K562 (cell line): ENCODE results near the gene S1PR1. TPM values are rescaled to one million over a fixed set of nuclear protein-coding genes. Genes with fewer than 3 reads are reported as not detected.

Source experiments
- KLF13 ChIP-seq: fragments of 450-650 bp; IDR thresholded peaks from 2 replicates; pipeline ENCODE4 v1.6.1; 2016; ENCODE audit warnings: missing genetic modification characterization, low read depth, mild to moderate bottlenecking, missing compliant biosample characterization, moderate library complexity, borderline replicate concordance
- TEAD4 ChIP-seq, 2 experiments: sonication (generic) in 1 of 2; formaldehyde crosslinking in 1 of 2; IDR thresholded peaks; 2 replicates each; pipeline versions ENCODE4 v1.6.1 to v1.8.0; 2012 to 2022; ENCODE audit warnings: borderline replicate concordance in 1 of 2, inconsistent platforms in 1 of 2, low read length in 1 of 2, mild to moderate bottlenecking in 1 of 2, missing genetic modification reagents in 1 of 2
- VEZF1 ChIP-seq: fragments of 200-800 bp; sonication (Bioruptor generic); IDR thresholded peaks from 2 replicates; pipeline ENCODE4 v1.6.1; 2017; ENCODE audit warnings: missing genetic modification characterization, missing compliant biosample characterization
- ZKSCAN8 ChIP-seq: fragments of 200-800 bp; sonication (Bioruptor generic); IDR thresholded peaks from 2 replicates; pipeline ENCODE4 v1.6.1; 2016; ENCODE audit warnings: missing genetic modification characterization, missing compliant biosample characterization
- ZNF318 ChIP-seq, 2 experiments: fragments of 450-650 bp; IDR thresholded peaks; 2 replicates each; pipeline ENCODE4 v1.6.1; 2016; ENCODE audit warnings: mild to moderate bottlenecking in 2 of 2, borderline replicate concordance in 1 of 2, low read depth in 1 of 2, moderate library complexity in 1 of 2
- ZNF407 ChIP-seq: fragments of 450-650 bp; IDR thresholded peaks from 2 replicates; pipeline ENCODE4 v1.6.1; 2016; ENCODE audit warnings: low read depth
- ZNF77 ChIP-seq: fragments of 250-450 bp; sonication (Bioruptor Pico); IDR thresholded peaks from 2 replicates; pipeline ENCODE4 v1.5.0; 2020
- polyA plus RNA-seq, 8 experiments: library from polyadenylated mRNA; depleted of rRNA in 4 of 8; stranded (reverse) in 5 of 8; unstranded in 3 of 8; fragments of >200 nt; fragmentation: Nextera tagmentation in 2 of 8; fragmentation: Illumina TruSeq in 1 of 8; extraction: Ambion mirVana in 2 of 8; extraction: Trizol in 1 of 8; gene quantifications; 2 replicates each; pipeline versions ENCODE4 v1.2.1 to v1.2.3, GENCODE V29; 2011 to 2014; ENCODE audit warnings: inconsistent platforms in 1 of 8, missing spikeins in 1 of 8
- total RNA-seq, 7 experiments: library from RNA; depleted of rRNA in 6 of 7; stranded (reverse); fragments of >200 nt in 6 of 7; fragmentation: Illumina TruSeq in 2 of 7; extraction: Trizol in 2 of 7; gene quantifications; 2 replicates each; pipeline versions ENCODE4 v1.2.1 to v1.2.3, GENCODE V29; 2011 to 2021; ENCODE audit warnings: low replicate concordance in 1 of 7

Gene S1PR1
- total and polyA plus RNA-seq, 9 of the 15 experiments (the other 6 are each of a cell fraction or from before 2014, with no cell fraction given): 0.22 to 1.2 (median 0.43) TPM

GRCh38 chr1:101262630-101263348, 26.0 kb downstream of the S1PR1 start (continued):
- TF ChIP-seq TEAD4 (IDR thresholded peaks at IDR 0.05; ENCODE audit: low read length): no peak
- TF ChIP-seq TEAD4 (CRISPR knock-in tag; IDR thresholded peaks at IDR 0.05; ENCODE audit: borderline replicate concordance): no peak
- no peak for TF ChIP-seq KLF13 (tag)
- TF ChIP-seq VEZF1: 0 out of 2 replicates have a peak, but pooled peaks have one; percentile 29
- no peak for TF ChIP-seq ZNF77 (CRISPR knock-in tag)
- TF ChIP-seq ZNF318 (IDR thresholded peaks at IDR 0.05; ENCODE audit: borderline replicate concordance in 1 of 2, low read depth in 1 of 2): no peak
- TF ChIP-seq ZNF407: no peak
- TF ChIP-seq ZKSCAN8 (CRISPR knock-in tag): no peak
